Measurements from ENCODE around the gene TPCN1. TPM values are rescaled to one million over a fixed set of nuclear protein-coding genes. Genes with fewer than 3 reads are reported as not detected.

The TPCN1 gene
- total RNA-seq, 1 experiment from 2014 or later, result 32.7 TPM

- no peak for TF ChIP-seq ATF2 (CRISPR knock-in tag; IDR thresholded peaks at IDR 0.05; ENCODE audit: borderline replicate concordance, low read depth)
- TF ChIP-seq EMX1 (CRISPR knock-in tag; IDR thresholded peaks at IDR 0.05), result no peak
- TF ChIP-seq USF1 (CRISPR knock-in tag; IDR thresholded peaks at IDR 0.05), result no peak
These were observed 108.6 kb downstream of the TPCN1 start (continued) for GRCh38 chr12:113329791-113330417.

- H3K27ac Mint-ChIP-seq, result no peak overlapping the region
- H3K9me3 Mint-ChIP-seq, result no peaks in the 10 kb centered on the region
- ChIA-PET POLR2A (no interaction called here), CTCF (no interaction called here)
- TF ChIP-seq ZNF416 (CRISPR knock-in tag; IDR thresholded peaks at IDR 0.05), result no peak
- TF ChIP-seq EMX1 (CRISPR knock-in tag; IDR thresholded peaks at IDR 0.05), result no peak
- no peak for TF ChIP-seq ZSCAN18 (CRISPR knock-in tag; IDR thresholded peaks at IDR 0.05)
- no peak for TF ChIP-seq ZNF425 (CRISPR knock-in tag; conservative IDR thresholded peaks at IDR 0.05)
- TF ChIP-seq PREB (CRISPR knock-in tag; IDR thresholded peaks at IDR 0.05; ENCODE audit: borderline replicate concordance), result no peak
- no peak for TF ChIP-seq ZNF281 (CRISPR knock-in tag; IDR thresholded peaks at IDR 0.05)
- no peak for TF ChIP-seq AR (CRISPR knock-in tag; IDR thresholded peaks at IDR 0.05)
- TF ChIP-seq FOXP1 (CRISPR knock-in tag; IDR thresholded peaks at IDR 0.05; ENCODE audit: borderline replicate concordance), result no peak
- peaks cover 15% of the 10 kb centered on the region for H3K4me1 Mint-ChIP-seq
- peaks cover 15% of the 10 kb centered on the region for H3K36me3 Mint-ChIP-seq
- H3K4me3 Mint-ChIP-seq, result no peak overlapping the region
- ATAC-seq (no peak), DNase-seq (ENCODE audit: low spot score) (no peak)
- peaks cover 15% of the 10 kb centered on the region for H3K27me3 Mint-ChIP-seq (ENCODE audit: low read depth)
These were observed 109.2 kb downstream of the TPCN1 start for GRCh38 chr12:113330505-113330904.
